ACHN (cell line): ENCODE results near the gene ABCG1.

Experiments
- DNase-seq: peaks from one replicate; pipeline ENCODE4 v3.0.0-alpha.2; 2015
- in situ Hi-C: cut with HindIII; loops from 2 replicates; pipeline ENCODE4 v1.10.0; 2017; ENCODE audit warnings: low sequenced_read_pairs, low pct_ligation_motif_present, low pct_unique_long_range_greater_than_20kb

The ABCG1 gene

GRCh38 chr21:42190486-42190863 lies 28.5 kb upstream of the ABCG1 start:
- in situ Hi-C loops: no loop called here
- no peak for DNase-seq

- no peak for DNase-seq
- in situ Hi-C loops: no loop called here
Observed at GRCh38 chr21:42191064-42191463, 27.9 kb upstream of the ABCG1 start.

DNA sequence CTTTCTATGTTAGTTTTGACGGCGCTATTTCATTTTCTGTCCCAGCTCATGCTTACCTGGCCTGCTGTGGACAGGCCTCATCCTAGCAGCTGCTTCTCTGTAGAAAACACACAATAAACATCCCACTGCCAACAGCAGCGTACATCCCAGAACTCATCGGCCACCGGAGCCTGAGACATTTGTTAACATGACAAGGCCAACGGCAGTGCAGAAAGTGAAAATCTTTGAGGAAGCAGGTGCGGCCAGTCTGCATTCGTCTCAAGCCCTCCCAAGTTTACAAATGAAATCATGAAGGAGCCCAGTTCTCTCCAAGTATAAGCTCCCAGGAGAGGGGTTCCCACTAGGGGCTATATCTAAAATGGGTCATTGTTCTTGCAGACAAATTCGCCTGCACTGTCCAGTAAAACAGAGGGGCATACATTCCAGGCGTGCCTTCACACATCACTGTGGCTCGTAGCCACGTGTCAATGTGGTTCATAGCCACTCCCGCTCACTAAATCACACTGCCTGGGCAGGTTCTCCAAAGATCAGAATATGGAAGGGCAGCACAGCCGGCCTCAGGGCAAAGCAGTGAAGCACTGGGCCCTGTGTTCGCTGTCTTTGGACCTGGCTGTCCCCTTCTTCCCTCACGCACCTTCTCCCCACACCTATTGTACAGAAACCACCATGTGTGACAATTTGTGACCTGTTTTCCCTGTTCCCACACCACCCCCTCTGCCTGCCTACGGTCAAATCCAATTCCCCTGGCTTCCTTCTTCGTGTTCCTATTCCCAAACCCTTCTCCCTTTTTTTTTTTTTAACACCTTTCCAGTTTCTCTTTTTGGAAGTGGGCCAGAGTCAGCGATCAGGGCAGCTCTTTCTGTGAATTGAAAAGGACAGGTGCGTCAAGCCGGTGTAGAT lies 27.0 kb upstream of the ABCG1 start:
- in situ Hi-C loops: no loop called here

GRCh38 chr21:42193131-42193671 lies 25.7 kb upstream of the ABCG1 start:
- no peak for DNase-seq

More for the DNA sequence above, 27.0 kb upstream of the ABCG1 start:
- no peak for DNase-seq

GRCh38 chr21:42193721-42194120 lies 25.2 kb upstream of the ABCG1 start:
- in situ Hi-C loops: no loop called here
- DNase-seq: no peak

More at GRCh38 chr21:42193131-42193671, 25.7 kb upstream of the ABCG1 start:
- in situ Hi-C loops: no loop called here

GRCh38 chr21:42194863-42195262 lies 24.1 kb upstream of the ABCG1 start:
- DNase-seq: no peak
- in situ Hi-C loops: no loop called here

GRCh38 chr21:42195378-42196031 lies 23.4 kb upstream of the ABCG1 start:
- no peak for DNase-seq
- in situ Hi-C loops: no loop called here

GRCh38 chr21:42198929-42199867 lies 19.7 kb upstream of the ABCG1 start:
- in situ Hi-C loops: no loop called here
- no peak for DNase-seq

GRCh38 chr21:42199868-42200463 lies 19.0 kb upstream of the ABCG1 start:
- in situ Hi-C loops: no loop called here

GRCh38 chr21:42200906-42201614 lies 17.9 kb upstream of the ABCG1 start:
- DNase-seq: no peak
- in situ Hi-C loops: no loop called here

More at GRCh38 chr21:42199868-42200463, 19.0 kb upstream of the ABCG1 start:
- DNase-seq: no peak

DNA sequence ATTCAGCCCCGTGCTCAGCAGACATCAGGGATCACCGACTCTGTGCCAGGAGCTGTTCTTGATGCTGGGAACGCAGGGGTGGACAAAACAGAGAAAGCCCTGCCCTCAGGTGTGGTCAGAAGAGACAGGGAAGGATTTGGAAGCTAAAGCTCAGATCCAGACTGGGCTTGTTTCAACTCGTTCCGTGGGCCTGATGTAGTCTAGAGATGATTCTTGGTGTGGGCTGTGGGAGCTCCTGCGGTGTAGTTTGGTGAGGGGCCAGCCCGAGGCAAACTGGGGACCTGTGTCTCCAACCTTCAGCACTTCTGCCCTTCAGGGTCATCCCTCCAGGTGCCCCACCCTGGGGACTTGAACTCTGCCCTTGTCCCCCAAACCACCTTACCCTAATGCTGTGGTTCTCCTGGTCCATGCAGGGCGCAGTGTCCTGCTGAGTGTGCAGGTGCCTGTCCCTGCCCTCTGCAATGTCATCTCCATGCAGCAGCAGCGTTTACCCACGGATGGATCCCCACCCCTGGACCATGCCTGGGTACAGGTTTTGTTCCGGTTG lies 17.3 kb upstream of the ABCG1 start:
- in situ Hi-C loops: no loop called here
- no peak for DNase-seq

DNA sequence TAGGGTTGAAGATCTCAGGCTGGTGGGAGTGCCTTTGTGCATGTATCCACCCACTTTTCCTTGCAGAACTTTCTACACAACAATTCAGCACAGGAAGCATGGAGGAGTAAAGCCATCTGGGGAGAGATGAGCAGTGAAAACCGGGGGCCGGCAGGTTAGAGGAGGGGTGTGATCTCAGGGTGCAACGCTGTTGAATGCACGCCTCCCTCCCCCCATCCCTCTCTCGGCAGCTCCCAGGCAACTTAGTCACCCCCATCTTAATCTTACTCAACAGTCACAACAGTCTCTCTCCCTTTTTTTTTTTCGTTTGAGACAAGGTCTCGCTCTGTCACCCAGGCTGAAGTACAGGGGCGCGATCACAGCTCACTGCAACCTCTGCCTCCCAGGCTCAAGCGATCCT lies 16.6 kb upstream of the ABCG1 start:
- in situ Hi-C loops: no loop called here

DNA sequence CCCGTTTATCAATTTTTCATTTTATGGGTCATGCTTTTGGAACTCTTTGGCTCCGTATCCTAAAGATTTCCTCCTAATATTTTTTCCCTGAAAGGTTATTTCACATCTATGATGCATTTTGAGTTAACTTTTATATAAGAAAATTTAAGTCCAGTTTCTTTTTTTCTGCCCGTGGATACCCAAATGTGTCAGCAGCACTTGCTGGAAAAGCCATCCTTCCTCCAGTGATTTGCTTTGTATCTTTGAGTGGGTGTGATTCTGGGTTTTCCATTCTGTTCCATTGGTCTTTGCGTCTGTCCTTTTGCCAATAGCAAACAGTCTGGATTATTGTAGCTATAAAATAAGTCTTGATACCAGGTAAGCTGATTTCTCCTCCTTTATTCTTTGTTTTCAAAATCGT lies 15.6 kb upstream of the ABCG1 start:
- in situ Hi-C loops: no loop called here
- DNase-seq: no peak

More for the DNA sequence above, 16.6 kb upstream of the ABCG1 start:
- no peak for DNase-seq

DNA sequence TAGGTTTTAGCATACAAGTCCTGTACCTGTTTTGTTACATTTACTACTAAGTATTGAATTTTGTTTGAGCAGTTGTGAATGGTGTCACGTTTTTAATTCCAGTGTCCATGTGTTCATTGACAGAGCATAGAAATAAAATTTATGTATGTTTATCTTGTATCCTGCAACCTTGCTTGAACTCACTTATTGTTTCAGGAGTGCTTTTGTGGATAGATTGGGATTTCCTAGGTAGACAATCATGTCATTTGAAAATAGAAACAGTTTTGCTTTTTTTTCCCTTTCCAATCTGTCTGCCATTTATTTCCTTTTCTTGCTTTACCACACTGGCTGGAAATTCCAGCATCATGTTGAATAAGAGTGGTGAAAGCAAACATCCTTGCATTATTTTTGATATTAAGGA lies 15.0 kb upstream of the ABCG1 start:
- in situ Hi-C loops: no loop called here
- no peak for DNase-seq

DNA sequence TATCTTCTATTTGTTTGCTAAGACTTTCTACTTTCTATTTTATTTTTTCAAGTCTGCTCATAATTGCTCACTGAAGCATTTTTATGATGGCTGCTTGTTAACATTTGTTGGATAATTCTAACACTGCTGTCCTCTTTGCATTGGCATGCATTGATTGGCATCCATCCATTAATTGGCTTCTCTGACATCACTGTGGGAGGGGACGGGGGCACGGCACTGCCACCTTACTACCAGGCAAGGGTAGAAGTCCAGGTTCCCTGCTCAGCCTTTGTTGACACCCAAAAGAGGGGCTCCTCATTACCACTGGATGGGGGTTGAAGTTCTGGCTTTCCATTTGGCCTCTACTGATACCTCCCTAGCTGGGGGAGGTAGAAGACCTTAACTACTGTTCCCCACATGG lies 11.5 kb upstream of the ABCG1 start:
- no peak for DNase-seq
- in situ Hi-C loops: no loop called here

DNA sequence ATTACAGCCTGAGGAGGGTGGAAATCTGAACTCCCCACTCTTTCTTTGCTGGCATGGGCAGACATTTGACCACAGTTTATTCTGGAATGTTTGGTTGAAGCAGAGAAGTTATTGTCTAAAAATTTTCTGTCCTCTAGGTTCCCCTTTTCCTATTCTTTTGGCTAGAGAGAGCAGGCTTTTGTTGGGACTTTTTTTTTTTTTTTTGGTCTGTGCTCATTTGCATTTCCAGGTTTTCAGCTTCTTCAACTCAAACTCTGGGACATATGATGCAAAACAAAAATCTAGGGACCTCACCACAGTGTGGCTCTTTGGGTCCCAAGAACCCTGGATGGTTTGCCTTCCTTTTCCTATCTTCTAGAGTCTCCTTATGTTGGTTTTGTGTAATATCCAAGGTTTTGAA lies 10.9 kb upstream of the ABCG1 start:
- no peak for DNase-seq

DNA sequence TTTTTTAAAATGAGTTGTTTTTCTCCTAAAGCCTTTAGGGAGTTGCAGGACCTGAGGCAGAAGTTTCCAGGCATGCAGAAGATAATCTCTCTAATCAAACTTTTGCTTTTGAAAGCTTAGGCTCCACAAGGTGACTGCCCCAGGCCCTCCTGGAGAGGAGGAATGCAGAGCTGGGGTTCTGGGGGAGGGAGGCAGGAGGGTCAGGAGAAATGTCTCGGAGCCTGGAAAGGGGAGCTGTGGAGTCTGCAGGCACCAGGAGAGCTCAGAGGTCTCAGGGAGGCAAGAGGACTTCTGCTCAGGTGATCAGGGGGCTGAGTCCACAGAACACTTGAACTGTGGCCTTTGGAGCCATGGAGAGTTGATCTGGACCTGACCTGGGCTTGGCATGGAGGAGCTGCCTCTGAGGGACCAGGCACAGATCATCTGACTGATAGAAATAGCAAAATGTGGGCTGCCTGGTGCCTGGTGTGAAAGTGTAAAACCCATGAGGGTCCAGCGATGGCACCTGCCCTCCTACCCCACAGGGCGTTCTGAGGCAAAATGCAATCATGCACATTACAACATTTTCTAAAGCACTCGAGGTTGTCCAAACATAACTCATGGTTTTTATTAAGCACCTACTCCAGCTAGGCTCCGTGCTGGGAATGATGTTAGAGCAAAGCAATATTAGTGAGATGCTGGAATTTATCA lies 10.0 kb upstream of the ABCG1 start:
- in situ Hi-C loops: no loop called here
- DNase-seq: no peak

More for the DNA sequence above, 10.9 kb upstream of the ABCG1 start:
- in situ Hi-C loops: no loop called here
